Right renal pelvis (tissue), 4 donors: Measurements from ENCODE around the gene DVL3. TPM values are rescaled to one million over a fixed set of nuclear protein-coding genes. Genes with fewer than 3 reads are reported as not detected.

Experiments used
- DNase-seq, 4 donors: peaks; one replicate each; pipeline ENCODE4 v3.0.0-alpha.2; 2013; ENCODE audit warnings: low read depth in 4 of 4, low spot score in 3 of 4, missing footprints in 1 of 4
- polyA plus RNA-seq, 4 donors: library from polyadenylated mRNA; unstranded; fragments of 120-200 nt; gene quantifications; one replicate each; pipeline ENCODE4 v1.2.1, GENCODE V29; 2013; ENCODE audit not compliant: insufficient read length in 4 of 4

The DVL3 gene
- polyA plus RNA-seq, 4 donors = 70.0 to 81.5 (median 77.2) TPM

DNA sequence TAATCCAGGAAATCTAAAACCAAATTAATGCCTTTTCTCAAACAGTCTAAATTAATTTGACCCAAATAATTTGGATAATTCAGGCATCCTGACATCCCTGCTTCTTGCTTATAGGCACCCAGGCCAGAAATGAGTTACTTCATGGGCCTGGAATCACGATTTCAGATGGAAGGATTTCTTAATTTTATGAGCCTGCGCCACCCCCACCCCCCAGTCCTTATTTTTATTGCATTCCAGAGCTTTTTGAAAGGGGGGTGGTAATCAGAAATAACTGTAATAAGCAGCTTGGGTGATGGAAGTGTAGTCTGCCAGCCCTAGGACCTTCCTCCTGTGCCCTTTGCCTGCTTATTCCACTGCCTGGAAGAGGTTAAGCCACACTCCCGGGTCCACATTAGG is 20.8 kb downstream of the DVL3 start:
- no peak for DNase-seq

DNA sequence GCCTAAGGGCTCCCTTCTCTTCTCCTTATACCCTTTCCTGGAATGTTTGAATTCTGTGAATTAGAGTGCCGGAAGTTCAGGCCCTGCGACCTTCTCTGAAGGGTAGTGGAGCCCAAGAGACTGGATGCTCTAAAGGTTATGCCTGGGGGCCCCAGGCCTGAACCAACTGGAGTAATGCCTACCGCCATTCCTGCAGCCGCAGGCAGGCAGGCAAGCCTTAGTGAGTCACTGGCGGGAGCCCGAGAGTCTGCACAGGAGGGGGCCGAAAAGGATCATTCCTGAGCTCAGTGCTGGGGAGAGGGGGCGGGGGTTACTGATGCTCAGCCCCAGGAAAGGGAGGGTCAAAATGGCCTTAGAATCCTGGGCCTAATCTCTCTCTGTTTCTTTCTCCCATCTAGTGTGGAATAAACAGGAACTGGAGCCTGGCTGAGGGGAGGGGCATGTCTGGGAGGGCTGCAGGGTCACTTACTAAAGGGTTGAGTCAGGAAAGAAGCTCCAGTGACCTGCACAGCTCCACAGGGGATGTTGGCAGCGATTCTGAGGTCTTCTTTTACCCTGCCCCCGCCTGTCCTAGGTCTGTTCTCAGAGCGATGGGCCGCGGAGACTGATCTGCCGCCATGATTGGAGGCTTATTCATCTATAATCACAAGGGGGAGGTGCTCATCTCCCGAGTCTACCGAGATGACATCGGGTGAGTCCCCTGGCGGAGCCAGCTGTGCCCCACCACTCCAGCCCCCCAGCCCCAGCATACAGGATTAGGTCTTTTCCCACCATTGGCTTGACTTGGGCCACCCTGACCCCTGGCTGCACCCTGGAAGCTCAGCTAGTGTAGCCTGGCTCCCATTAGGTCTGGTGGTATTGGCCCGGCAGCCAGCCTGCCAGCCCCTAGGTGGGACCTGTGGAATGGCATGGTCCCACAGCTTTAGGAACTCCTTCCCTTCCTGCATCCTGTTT is 21.5 kb downstream of the DVL3 start:
- DNase-seq = no peak

DNA sequence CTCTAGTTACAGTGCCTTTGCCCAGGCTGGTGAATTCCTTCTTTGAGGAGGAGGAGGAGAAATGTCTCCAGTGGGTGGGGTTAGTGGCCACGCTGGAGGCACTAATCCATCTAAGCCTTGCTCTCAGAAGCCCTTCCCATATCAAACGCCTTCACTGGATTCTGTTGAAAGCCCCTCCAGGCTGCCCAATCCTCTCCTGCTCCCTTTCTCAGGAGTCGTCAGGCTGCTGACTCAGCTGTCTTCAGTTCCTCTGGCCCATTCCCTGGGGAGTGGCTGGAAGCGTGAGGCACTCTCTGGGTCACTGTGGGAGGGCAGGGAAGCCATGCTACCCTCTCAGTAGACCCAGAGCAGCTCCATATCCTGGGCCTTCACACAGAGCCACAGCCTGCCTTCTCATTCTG is 22.2 kb downstream of the DVL3 start:
- no peak for DNase-seq

DNA sequence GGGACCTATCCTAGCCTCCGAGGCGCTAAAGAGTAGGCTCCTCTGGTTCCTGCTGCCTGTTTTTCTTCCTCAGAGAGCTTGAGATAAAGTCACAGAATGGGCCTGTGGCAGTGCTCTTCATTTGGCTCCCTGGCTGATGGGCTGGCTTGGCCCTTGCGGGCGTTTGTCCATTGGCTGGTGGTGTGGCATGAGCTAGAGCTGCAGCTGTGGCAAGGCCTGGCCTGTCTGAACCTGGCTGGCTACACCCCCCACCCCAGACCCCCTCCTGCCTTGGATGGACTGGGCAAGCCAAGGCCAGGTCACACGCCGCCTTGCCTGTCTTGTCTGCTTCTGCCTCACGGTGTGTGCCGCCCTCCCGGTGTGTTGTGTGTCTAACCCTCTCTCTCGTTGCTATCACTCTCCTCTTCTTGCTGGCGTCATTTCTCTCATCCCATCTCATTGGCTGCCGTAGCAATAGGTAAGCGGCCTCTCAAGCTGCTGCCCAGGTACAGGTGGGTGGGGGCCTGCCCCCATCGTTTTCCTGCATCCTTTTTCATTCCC is 22.7 kb downstream of the DVL3 start:
- DNase-seq = no peak

DNA sequence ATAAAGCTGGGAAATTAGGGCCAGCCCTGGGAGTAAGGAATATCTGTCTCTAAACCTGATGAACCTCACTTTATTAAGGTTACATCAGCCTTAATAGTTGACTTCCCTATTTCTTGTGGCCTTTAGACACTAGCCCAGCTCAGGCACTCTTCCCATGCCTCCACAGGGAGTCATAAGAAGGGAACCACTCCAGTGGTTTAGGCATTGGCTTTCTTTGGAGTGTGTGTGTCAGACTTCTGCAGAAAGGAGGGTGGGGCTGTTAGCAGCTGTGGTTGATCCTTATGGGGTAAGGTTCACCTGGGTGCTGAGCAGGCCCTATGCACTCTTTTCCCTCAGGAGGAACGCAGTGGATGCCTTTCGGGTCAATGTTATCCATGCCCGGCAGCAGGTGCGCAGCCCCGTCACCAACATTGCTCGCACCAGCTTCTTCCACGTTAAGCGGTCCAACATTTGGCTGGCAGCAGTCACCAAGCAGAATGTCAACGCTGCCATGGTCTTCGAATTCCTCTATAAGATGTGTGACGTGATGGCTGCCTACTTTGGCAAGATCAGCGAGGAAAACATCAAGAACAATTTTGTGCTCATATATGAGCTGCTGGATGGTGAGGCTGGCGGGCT is 23.5 kb downstream of the DVL3 start:
- no peak for DNase-seq

DNA sequence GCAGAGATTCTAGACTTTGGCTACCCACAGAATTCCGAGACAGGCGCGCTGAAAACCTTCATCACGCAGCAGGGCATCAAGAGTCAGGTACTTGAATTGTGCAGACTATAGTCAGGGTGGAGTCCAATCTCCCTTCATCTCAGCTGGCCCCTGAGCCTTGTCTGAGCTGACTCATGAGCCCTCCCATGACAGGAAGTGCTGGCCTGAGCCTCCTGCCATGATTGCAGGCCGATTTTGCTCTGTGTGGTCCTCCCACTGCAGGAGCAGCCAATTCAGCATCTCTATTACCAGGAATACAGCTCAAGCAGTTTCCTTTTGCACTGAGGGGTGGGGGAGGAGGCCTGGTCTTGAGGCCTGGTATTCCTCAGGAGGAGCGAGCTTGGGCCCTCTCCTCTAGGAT is 25.0 kb downstream of the DVL3 start:
- no peak for DNase-seq

DNA sequence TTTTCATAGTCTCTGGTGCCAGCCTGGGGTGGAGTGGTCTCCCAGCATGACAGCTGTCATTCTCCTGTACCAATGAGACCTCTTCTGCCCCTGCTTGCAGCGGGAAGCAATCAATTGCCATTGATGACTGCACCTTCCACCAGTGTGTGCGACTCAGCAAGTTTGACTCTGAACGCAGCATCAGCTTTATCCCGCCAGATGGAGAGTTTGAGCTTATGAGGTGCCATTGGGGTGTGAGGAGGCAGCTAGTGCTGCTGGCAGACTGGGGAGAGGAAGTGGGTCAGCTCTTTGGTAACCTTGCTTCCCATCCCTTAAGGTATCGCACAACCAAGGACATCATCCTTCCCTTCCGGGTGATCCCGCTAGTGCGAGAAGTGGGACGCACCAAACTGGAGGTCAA is 26.4 kb downstream of the DVL3 start:
- no peak for DNase-seq

DNA sequence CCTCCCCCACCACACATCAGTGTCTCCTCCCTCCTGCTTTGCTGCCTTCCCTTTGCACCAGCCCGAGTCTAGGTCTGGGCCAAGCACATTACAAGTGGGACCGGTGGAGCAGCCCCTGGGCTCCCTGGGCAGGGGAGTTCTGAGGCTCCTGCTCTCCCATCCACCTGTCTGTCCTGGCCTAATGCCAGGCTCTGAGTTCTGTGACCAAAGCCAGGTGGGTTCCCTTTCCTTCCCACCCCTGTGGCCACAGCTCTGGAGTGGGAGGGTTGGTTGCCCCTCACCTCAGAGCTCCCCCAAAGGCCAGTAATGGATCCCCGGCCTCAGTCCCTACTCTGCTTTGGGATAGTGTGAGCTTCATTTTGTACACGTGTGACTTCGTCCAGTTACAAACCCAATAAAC is 28.5 kb downstream of the DVL3 start:
- no peak for DNase-seq

DNA sequence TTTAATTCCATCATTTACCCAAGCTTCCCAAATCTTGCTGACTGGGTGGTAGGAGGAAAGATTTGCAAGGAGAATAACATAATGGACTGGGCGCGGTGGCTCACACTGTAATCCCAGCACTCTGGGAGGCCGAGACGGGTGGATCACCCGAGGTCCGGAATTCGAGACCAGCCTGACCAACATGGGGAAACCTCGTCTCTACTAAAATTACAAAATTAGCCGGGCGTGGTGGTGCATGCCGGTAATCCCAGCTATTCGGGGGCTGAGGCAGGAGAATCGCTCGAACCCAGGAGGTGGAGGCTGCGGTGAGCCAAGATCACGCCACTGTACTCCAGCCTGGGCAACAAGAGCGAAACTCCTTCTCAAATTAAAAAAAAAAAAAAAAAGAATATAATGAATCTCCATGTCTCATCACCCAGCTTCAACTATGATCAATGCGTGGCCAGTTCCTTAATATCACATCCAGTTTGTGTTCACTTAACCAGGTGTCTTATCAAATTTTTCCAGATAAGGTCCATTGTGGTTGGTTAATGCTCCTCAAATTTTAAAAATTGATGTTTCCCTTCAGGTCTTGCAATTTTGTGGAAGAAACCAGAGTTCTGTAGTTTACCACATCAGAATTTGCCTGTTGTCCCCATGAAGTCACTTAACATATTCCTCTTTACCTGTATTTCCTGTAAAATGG is 29.5 kb downstream of the DVL3 start:
- DNase-seq = no peak

DNA sequence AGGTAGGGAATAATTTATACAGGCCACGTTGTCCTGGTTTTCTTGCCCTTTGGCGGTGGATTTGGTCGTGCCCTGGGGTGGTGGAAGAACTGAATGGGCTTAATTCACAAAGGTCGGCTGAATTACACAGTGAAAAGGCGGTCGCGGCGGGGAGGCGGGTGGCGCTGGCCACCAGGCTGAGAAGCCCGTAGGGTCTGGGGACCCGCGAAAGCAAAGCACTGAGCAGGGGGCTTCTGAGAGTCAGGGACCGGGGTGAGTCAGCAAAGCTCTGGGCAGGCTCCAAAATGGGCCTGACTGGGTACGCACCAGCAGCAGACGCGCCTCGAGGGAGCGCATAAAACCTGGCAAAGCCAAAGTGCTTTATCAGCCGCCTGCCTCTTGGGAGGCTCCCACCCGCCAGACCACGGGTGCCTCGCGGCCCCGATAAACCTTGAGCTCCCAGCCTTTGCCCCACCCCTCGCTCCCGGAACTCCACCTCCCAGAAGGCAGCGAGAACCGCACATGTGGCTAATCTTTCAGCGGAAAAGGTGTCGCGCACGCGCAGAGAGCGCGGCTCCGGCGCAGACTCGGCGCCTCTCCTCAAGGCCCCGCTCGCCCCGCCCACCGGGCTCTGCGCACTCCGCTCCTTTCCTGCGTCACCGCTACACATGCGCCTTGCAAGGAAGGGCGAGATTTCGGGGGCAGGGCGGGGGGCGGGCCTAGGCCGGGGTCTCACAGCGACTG is 30.4 kb downstream of the DVL3 start:
- DNase-seq = peak; percentile 99 to 100 (median 99)

DNA sequence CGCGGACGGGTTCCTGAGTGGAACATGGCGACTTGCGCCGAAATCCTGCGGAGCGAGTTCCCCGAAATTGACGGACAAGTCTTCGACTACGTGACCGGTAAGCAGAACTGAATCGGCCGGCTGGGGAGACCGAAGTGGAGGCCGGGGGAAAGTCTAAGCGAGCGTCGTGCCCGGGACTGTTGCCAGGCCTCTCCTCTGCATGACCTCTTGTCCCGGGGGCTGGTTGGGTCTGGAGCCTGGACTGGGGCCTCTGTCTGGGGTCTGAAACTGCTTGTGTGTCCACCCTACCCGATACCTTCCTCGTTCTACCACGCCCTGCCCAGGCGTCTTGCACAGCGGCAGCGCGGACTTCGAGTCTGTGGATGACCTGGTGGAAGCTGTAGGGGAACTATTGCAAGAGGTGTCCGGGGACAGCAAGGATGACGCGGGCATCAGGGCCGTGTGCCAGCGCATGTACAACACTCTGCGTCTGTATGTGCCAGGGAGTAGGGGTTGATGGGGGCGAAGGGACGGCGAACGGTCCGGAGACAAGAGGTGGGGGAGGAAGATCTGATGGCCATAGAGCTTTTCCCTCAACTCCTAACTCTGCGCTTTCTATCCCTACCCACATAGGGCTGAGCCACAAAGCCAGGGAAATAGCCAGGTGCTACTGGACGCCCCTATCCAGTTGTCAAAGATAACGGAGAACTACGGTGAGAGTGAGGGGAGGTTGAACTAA is 31.2 kb downstream of the DVL3 start, which contains the start of gene ABCF3:
ABCF3 (plus strand) TSS at position 16 of the 718 bp plus-strand sequence; CDS start at position 25, 9 bp downstream.
- no peak for DNase-seq

DNA sequence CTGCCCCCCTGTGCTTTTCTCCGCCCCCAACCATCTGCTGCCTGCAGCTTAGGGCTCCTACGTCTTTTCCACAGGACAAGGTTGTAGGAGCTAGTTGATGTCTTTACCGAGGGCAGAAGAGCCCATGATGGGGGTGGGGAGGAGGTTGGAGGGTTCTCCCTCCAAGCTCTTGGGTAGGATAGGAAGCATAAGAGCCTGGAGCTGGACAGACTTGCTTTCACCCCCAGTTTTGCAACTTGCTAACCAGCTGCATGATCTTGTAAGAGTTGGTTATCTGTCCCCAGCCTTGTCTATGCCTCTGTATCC is 31.7 kb downstream of the DVL3 start:
- DNase-seq = no peak

DNA sequence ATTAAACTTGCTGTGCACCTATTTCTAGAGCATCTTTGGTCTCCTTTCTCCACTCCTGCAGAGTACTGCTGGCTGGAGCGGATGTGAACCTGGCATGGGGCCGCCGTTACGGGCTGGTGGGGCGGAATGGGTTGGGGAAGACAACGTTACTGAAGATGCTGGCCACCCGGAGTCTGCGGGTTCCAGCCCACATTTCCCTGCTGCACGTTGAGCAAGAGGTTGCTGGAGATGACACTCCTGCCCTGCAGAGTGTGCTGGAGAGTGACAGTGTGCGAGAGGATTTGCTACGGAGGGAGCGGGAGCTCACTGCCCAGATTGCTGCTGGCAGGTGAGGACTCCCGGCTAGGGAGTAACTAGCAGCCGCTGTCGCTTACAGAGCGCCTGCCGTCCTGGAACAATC is 32.9 kb downstream of the DVL3 start:
- DNase-seq = no peak

DNA sequence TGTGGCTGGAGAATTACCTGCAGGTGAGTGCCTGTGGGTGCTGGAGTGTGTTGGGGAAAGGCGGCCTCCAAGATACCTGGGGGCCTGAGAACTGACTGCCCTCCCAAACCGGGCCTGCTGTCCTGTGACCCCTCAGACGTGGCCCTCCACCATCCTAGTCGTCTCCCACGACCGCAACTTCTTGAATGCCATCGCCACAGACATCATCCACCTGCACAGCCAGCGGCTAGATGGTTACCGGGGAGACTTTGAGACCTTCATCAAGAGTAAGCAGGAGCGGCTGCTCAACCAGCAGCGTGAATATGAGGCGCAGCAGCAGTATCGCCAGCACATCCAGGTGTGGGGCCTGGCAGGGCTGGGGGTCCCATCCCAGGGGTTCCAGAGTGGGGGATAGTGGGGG is 34.2 kb downstream of the DVL3 start:
- no peak for DNase-seq

DNA sequence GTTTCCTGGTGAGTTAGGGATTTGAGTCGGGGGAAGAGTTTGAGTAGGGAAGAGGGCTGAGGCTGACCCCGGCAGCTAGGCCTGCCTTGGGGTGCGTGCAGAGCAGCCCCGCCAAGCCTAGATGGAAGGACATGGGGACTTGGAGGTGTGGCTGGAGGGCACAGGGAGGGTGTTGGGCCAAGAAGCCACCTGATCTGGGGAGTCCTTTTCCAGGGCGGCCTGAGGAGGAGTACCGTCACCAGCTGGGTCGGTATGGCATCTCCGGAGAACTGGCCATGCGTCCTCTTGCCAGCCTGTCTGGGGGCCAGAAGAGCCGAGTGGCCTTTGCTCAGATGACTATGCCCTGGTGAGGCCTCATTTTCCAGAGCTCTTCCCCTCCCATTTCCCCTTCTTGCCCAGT is 37.7 kb downstream of the DVL3 start:
- no peak for DNase-seq

DNA sequence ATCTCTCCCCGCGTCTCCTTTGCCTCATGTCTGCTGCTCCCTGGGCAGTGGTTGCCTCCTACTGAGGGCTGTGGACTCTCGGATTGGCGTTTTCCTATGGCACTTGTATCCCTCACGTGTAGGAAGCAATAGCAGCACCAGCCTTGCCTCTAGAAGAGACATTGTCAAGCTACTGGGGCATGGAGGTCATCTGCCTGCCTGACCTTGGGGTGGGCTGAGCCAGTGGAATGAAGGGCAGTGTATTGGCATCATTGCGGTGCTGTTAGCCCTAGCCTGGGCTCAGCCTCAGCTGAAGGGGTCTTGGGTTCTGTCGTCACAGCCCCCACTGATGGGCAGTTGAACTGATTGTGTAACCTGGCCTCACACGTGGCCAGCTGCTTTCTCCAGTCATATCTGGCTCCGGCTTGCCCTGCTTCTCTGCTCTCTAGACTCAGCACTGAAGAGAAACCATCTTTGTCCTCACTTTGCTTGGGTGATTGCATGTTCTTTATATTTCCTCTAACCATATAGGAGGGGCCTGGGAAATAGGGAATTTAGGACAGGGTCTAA is 38.9 kb downstream of the DVL3 start:
- no peak for DNase-seq

DNA sequence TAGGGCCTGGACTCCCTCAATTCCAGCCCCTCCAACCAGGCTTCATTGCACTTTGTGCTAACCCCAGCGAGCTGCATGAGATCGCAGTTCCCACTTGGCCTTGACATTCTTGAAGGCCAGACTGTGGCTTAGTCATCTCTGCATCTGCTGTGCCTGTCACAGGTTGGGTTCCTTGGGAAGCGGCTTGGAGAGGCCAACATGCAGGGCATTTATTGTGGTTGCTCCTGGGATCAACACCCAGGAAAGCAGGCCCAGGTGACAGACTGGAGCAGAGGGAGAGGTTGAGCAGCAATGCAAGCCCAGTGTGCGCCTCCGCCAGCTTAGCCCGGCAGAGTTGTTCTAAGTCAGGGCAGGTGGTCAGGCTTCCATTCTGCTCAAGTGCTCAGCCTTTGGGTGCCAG is 41.4 kb downstream of the DVL3 start:
- DNase-seq = no peak

DNA sequence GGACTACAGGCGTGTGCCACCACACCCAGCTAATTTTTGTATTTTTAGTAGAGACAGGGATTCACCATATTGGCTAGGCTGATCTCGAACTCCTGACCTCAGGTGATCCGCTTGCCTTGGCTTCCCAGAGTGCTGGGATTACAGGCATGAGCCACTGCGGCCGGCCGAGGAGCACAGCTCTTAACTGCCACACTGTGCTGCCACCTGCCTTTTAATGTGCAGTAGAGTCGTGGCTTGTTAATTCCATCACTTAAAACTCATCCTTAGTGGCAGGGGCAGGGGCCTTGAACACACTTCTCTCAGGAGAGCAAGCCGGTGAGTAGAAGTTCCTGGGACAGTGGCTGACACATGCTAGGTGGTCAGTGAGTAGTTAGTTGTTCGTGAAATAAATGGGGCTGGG is 43.3 kb downstream of the DVL3 start:
- no peak for DNase-seq

DNA sequence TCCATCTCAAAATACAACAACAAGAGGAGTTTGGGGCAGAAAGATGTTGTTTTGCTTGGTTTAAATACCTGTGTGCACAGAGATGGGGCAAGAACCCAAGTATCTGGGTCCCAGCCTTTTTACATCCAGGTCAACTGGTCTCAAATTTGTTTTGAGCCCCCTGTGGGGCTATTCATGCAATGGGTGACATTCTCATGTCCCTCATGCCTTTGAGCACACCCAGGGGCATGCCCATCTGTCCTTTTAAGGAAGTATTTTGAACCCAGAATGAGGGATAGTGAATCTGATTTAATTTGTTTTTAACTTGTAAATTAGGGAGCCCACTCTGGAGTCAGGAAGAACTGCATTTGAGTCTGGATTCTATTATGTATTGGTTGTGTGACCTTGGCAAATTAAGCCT is 45.6 kb downstream of the DVL3 start:
- no peak for DNase-seq

DNA sequence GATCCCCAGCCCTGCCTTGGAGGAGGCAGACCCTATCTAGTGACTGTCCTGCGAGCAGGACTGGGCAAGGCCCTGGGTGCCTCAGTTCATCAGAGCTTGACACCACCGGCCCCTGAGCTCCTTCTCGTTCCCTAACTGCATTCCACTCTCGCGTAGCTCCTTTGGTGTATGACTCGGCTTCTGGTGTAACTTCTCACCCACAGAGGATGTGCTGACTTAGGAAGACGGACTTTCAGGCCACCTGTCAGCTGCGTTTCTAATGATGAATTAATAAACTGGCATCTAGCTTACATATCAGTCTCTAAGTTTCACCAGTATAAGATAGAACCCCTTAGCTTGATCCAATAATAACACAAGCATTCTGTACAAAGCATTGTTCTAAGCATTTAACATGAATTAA is 48.3 kb downstream of the DVL3 start:
- no peak for DNase-seq
